HG03520 (cell line): ENCODE results near the gene TMSB15C.
A peak's percentile ranks its signal among the peaks of the same experiment; 100 is the strongest.
"Not testable (repeated sequence)": the region's sequence is repeated elsewhere in the genome, so short reads cannot be mapped to it uniquely, and the experiment has no call there.

ENCODE experiments used
- ATAC-seq: cut with Tn5 transposase; IDR thresholded peaks from one replicate; pipeline ENCODE4 v1.9.1; 2021; ENCODE audit warnings: mild to moderate bottlenecking, moderate library complexity; ENCODE audit not compliant: unreplicated experiment

TMSB15C gene

DNA sequence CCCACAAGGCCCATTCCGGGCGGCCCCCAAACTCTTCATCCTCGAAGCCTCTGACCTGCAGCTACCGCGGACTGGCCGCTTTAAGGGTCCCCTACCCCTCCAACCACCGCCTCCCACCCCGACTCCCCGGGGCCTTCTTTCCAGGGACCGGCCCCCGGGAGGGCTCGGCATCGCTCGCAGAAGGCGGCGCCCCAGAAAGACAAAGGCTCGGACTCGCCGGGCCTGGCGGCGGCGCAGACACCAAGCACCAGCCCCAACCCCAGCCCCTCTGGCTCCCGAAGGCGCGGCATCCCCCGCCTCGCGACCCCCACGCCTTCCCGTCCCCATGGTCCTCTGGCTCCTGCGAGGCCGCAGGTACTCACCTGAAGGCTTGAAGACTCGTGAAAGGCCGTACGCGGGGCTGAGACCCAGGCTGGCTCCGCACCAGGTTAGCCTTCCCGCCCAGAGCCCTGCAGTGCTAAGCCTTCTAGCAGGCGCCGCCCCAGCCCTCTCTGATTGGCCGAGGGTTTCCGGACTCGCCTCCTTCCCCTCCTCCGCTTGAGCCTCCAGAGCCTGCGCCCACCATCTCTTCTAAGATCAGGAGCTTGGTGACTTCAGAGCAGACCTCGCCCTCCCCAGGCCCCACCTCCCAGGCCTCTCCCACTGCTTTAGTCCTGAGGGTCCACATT is at the start of gene TMSB15C:
TSS of gene TMSB15C (minus strand) at position 459 of the 668 bp plus-strand sequence.
- ATAC-seq = peak; percentile 97

DNA sequence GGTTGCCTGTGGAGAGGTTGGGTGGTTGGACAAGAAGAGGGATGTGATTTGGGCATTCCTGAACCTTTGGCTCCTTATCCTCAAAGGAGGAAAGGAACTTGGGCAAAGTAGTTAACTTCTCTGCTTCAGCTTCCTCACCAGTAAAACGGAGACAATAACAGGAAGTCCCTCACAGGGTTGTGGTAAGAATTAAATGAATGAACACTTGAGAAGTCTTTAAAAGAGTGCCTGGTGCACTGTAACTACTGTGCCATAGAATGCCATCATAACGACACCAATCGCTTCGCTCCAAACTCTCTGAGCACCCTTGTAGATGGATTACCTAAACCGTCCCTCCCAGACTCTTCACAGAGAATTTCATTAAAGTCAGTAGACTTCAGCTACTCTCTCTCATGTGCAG is 46.8 kb upstream of the TMSB15C start:
- ATAC-seq = no peak

GRCh38 chrX:104118765-104119164 is 42.7 kb upstream of the TMSB15C start:
- ATAC-seq = no peak

- ATAC-seq = no peak
These were observed 41.7 kb upstream of the TMSB15C start for GRCh38 chrX:104117759-104118158.

GRCh38 chrX:104113222-104113965 is 37.4 kb upstream of the TMSB15C start:
- ATAC-seq = peak; percentile 41

GRCh38 chrX:104112326-104112951 is 36.4 kb upstream of the TMSB15C start, which contains the start of gene ZCCHC18:
TSS of gene ZCCHC18 (plus strand) at chrX:104112523. CDS start at chrX:104114112, 1,589 bp downstream.
- peak; percentile 57 for ATAC-seq

DNA sequence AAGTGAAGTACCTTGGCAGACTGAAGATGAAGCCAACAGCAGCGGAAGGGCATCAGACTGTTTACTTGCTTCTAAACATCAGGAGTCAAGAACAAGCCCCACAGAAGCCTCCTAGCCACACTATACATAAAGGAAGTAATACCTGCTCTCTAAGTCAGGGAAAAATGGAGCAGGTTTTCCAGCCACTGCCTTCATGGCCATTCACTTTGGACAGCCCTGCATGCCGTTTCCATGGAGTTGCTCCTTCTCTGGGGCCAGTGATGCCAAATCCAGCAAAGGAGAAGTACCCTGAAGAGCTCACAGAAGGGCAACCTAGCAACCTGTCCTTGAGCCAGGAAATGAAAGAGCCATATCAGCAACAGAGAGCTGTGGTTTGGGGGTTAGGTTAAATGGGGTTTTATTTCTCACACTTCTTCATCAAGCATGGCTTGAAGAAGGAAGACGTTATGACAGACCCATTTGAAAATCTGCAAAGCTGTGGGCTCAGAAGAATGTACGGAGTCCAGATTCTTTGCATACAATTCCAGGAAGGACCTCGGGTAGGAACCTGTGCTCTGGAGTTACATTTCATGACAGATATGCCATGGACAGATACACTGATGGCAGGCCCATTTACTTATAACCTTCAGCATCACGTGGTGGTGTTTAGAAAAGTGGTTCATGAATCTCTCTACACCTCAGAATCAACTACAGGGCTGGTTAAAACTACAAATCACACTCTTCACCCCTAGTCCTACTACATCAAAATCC is 34.6 kb upstream of the TMSB15C start:
- ATAC-seq = peak; percentile 47

DNA sequence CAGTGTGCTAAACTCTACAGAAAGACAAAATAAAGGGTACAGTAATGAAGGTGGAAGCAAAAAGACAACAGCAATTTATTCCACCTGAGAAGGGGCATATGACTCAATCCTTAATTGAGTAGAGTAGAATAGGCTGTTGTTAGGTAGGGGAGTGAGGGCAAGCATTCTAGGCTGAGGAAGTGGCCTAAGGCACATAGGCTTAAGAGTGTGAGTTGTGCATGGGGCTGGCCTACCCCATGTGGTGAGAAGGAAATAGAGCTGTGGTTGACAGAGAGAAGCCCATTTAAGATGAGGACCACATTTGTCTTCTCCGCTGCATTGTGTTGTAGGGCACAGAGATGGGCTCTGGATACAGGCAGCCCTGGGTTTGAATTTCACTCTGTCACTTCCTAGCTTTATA is 32.9 kb upstream of the TMSB15C start:
- no peak for ATAC-seq

DNA sequence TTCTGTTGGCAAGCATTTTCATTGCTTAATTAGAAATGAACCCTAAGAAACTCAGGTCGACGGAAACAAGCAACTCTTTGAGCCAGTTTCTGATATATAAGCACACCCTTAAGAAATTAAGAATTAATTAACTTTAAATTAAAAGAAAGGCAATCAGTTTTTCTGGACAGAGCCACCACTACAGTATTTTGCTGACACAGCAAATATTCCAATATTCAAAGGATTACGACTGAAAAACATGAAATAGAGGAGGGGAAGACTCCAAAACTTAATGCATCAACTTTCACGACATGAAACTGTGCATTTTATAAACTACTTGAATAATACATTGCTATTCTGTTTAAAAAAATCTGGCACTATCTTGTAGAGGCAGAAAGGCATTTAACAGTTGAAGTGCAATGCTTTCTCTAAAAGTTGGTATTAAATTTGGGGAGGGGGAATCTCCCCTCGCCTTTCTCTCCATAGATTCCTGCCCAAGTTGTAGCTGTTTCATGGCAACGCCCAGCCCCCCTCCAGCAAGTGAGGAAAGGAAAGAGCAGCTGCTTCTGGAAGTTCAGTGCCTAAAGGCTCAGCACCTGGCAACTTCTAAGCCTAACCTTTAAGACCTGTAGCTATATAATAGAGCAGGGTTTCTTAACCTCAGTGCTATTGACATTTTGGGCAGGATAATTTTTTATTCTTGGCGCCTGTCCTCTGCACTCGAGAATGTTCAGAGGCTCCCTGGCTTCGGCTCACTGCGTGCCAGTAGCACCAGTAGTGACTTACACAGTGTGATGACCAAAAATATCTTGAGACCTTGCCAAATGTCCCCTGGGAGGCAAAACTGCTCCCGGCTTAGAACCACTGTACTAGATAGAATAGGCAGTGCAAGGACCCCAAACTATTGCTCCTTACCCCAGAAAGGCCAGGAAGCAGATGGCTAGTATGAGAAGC is 29.6 kb upstream of the TMSB15C start:
- no peak for ATAC-seq

GRCh38 chrX:104104676-104105075 is 28.6 kb upstream of the TMSB15C start:
- no peak for ATAC-seq

DNA sequence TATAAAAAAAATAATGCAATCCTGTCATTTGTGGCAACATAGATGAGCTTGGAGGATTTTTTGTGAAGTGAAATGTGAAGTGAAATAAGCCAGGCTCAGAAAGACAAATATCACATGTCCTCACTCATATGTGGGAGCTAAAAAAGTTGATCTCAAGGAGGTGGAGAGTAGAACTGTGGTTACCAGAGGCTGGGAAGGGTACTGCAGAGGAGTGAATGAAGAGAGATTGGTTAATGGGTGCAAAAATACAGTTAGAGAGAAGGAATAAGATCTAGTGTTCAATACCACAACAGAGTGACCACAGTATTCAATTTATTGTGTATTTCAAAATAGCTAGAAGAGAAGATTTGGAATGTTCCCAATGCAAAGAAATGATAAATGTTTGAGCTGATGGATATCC is 22.9 kb upstream of the TMSB15C start:
- peak; percentile 51 for ATAC-seq

DNA sequence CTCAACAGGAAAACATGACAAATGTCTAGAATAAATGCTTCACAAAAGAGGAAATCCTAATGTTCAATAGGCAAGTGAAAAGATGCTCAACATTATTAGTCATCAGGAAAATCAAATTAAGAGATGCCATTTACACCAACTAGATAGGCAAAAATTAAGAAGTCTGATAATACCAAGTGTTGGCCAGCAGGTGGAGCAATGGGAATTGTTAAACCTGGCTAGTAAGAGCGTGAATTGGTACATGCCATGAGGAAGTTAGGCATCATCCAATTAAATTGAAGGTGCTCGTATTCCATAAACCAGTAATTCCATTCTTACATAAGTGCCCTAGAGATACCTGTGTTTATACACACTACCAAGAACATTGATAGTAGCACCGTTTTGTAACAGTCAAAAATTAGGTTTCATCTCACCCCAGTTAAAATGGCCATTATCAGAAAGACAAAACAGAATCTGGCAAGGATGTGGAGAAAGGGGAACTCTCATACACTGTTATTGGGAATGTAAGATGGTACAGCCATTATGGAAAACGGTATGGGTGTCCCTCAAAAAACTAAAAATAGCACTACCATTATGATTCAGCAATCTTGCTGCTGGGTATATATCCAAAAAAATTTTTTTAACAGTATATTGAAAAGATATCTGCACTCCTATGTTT is 22.2 kb upstream of the TMSB15C start:
- peak; percentile 81 for ATAC-seq

GRCh38 chrX:104085919-104086318 is 9.9 kb upstream of the TMSB15C start:
- no peak for ATAC-seq

GRCh38 chrX:104085477-104085876 is 9.4 kb upstream of the TMSB15C start:
- no peak for ATAC-seq

GRCh38 chrX:104084534-104085277 is 8.7 kb upstream of the TMSB15C start:
- ATAC-seq = no peak

GRCh38 chrX:104084063-104084462 is 8.0 kb upstream of the TMSB15C start:
- no peak for ATAC-seq

DNA sequence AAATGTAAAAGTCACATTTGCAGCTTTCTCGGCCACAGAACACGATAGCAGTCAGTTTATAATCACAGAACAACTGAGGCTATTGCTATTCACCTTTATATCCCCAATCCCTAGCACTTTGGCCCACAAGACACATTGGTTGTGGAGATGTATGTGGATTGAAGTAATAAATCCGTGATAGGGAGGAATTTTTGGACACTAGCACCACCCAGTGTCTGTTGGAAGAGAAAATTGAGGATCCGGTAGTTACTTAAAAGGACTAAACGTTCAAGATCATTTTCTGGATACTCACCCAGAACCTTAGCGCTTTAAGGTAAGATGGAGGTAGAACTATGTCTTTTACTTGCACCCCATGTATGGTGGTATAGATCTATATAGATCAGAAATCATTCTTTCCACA is 1.8 kb upstream of the TMSB15C start:
- not testable (repeated sequence) for ATAC-seq

- ATAC-seq = not testable (repeated sequence)
These were observed 13.4 kb downstream of the TMSB15C start for GRCh38 chrX:104062636-104063035.

GRCh38 chrX:104054956-104055355 is 21.1 kb downstream of the TMSB15C start:
- ATAC-seq = not testable (repeated sequence)
